K562 (cell line): ENCODE results near the gene ALG1. TPM values are rescaled to one million over a fixed set of nuclear protein-coding genes. Genes with fewer than 3 reads are reported as not detected.

ENCODE experiments used
- ATAC-seq: fragments of 200-7000 bp; cut with Tn5 transposase; 3 replicates; pipeline ENCODE4 v1.9.1; 2020; ENCODE audit warnings: moderate library complexity
- BruUV-seq: library from RNA; stranded (reverse); fragments of 400-500 nt; replicated peaks from 2 replicates; lab custom pipeline; 2021; lab: Mats Ljungman, UMichigan
- CTCF ChIA-PET: fragments of 300-600 bp; formaldehyde crosslinking; extraction: SDS; loops from one replicate; lab custom pipeline; 2021; ENCODE audit warnings: low intra/inter-chr PET ratio; lab: Yijun Ruan, JAX
- POLR2A ChIA-PET: fragments of 300-600, 350-650 bp; sonication (Branson Sonifier 250); formaldehyde crosslinking; extraction: SDS; loops from one replicate; lab custom pipeline; 2021; ENCODE audit warnings: antibody characterized with exemption, inconsistent platforms; lab: Yijun Ruan, JAX
- DNase-seq, 4 experiments: peaks; one replicate each; pipeline versions ENCODE4 v3.0.0 to v3.0.0-alpha.2; 2011 to 2018; ENCODE audit warnings: low spot score in 3 of 4, mixed read lengths in 3 of 4; ENCODE audit errors: extremely low read depth in 1 of 4
- FAIRE-seq: peaks from 2 replicates; lab custom pipeline; 2011; peaks lifted over from hg19 to GRCh38; lab: Jason Lieb, UNC
- H2AFZ ChIP-seq: 2 replicates; pipeline ENCODE4 v1.6.0; 2011; ENCODE audit warnings: low read depth, low read length, control low read depth, inconsistent platforms
- H3K27ac ChIP-seq: fragments of 200-600 bp; 3 replicates; pipeline ENCODE4 v1.8.0; 2011; ENCODE audit warnings: low read depth, mild to moderate bottlenecking, control low read depth, inconsistent platforms, low read length, moderate library complexity, mixed read lengths; ENCODE audit errors: extremely low read depth
- H3K27me3 ChIP-seq, 2 experiments: fragments of 300-600 bp in 1 of 2; 2 replicates in 1 of 2; 3 replicates in 1 of 2; pipeline versions ENCODE4 v1.6.0 to v1.8.0; 2011; ENCODE audit warnings: inconsistent platforms in 2 of 2, low read length in 2 of 2, mild to moderate bottlenecking in 1 of 2, mixed read lengths in 1 of 2, moderate library complexity in 1 of 2; ENCODE audit not compliant: control insufficient read depth in 2 of 2, insufficient read depth in 2 of 2
- H3K36me3 ChIP-seq: fragments of 300-600 bp; 3 replicates; pipeline ENCODE4 v1.8.0; 2011; ENCODE audit warnings: mild to moderate bottlenecking, low read length, inconsistent platforms; ENCODE audit not compliant: control insufficient read depth, insufficient read depth
- H3K4me1 ChIP-seq, 2 experiments: fragments of 200-600 bp in 1 of 2; replicated peaks in 1 of 2; 2 replicates in 1 of 2; 3 replicates in 1 of 2; pipeline versions ENCODE4 v1.5.1 to v1.8.0; 2011; ENCODE audit warnings: inconsistent platforms in 2 of 2, low read length in 2 of 2, mild to moderate bottlenecking in 1 of 2, mixed read lengths in 1 of 2, moderate library complexity in 1 of 2; ENCODE audit not compliant: control insufficient read depth in 2 of 2, insufficient read depth in 2 of 2
- H3K4me2 ChIP-seq: 2 replicates; pipeline ENCODE4 v1.6.1; 2011; ENCODE audit warnings: low read length, control low read depth, inconsistent platforms, mixed read lengths; ENCODE audit not compliant: insufficient read depth
- H3K4me3 ChIP-seq: fragments of 200-600 bp; sonication (generic), shearing (Covaris generic); 2 replicates; pipeline ENCODE4 v1.5.1; 2016; ENCODE audit warnings: control low read depth, inconsistent platforms
- H3K79me2 ChIP-seq: fragments of 200-600 bp; 3 replicates; pipeline ENCODE4 v1.8.0; 2011; ENCODE audit warnings: low read length, inconsistent platforms; ENCODE audit not compliant: control insufficient read depth, insufficient read depth
- H3K9ac ChIP-seq, 2 experiments: 2 replicates each; pipeline versions ENCODE4 v1.6.0 to v1.6.1; 2011; ENCODE audit warnings: low read depth in 2 of 2, low read length in 2 of 2, control low read depth in 1 of 2, inconsistent platforms in 1 of 2, mild to moderate bottlenecking in 1 of 2, mixed read lengths in 1 of 2; ENCODE audit not compliant: insufficient read depth in 1 of 2
- H3K9me1 ChIP-seq: one replicate; pipeline ENCODE4 v1.6.0; 2011; ENCODE audit warnings: inconsistent platforms, mild to moderate bottlenecking, low read length, moderate library complexity; ENCODE audit not compliant: control insufficient read depth, insufficient read depth
- H3K9me3 ChIP-seq: replicated peaks from 2 replicates; pipeline ENCODE4 v1.5.1; 2011; ENCODE audit warnings: low read depth, low read length, inconsistent platforms; ENCODE audit not compliant: control insufficient read depth, insufficient read depth
- H4K20me1 ChIP-seq: replicated peaks from 2 replicates; pipeline ENCODE4 v1.6.1; 2011; ENCODE audit warnings: low read length, inconsistent platforms, mixed read lengths; ENCODE audit not compliant: control insufficient read depth, insufficient read depth
- HNRNPL ChIP-seq: fragments of 200-400 bp; formaldehyde crosslinking; IDR thresholded peaks from 2 replicates; pipeline ENCODE4 v1.6.1; 2017; ENCODE audit warnings: low read depth, mild to moderate bottlenecking, low read length
- SMC3 ChIP-seq: conservative IDR thresholded peaks from 2 replicates; pipeline ENCODE4 v1.6.1; 2011; ENCODE audit warnings: low read depth, low read length, improper control_type of control experiment; ENCODE audit not compliant: insufficient read depth
- ZNF512 ChIP-seq: IDR thresholded peaks from 2 replicates; pipeline ENCODE4 v1.6.1; 2016; ENCODE audit warnings: missing genetic modification characterization, missing compliant biosample characterization
- WGBS: fragments of 100-300 bp; shearing (Covaris generic); methylation state at CpG from one replicate; pipeline ENCODE4 v1.1.6; 2016; ENCODE audit warnings: low coverage, mixed read lengths; ENCODE audit not compliant: insufficient coverage; ENCODE audit errors: missing lambda C conversion rate; 5-methylcytosine and 5-hydroxymethylcytosine counted together
- in situ Hi-C: fragments of 300-500 bp; cut with MboI; formaldehyde crosslinking; loops from 4 replicates; pipeline ENCODE4 v1.15.0; 2018; ENCODE audit warnings: inconsistent platforms, mixed read lengths
- intact Hi-C: fragments of 100-400 bp; cut with micrococcal nuclease; formaldehyde crosslinking; loops from 2 replicates; pipeline ENCODE4 v1.14.2; 2022
- polyA plus RNA-seq, 8 experiments: library from polyadenylated mRNA; depleted of rRNA in 4 of 8; stranded (reverse) in 5 of 8; unstranded in 3 of 8; fragments of >200 nt; fragmentation: Nextera tagmentation in 2 of 8; fragmentation: Illumina TruSeq in 1 of 8; extraction: Ambion mirVana in 2 of 8; extraction: Trizol in 1 of 8; gene quantifications; 2 replicates each; pipeline versions ENCODE4 v1.2.1 to v1.2.3, GENCODE V29; 2011 to 2014; ENCODE audit warnings: inconsistent platforms in 1 of 8, missing spikeins in 1 of 8
- total RNA-seq, 7 experiments: library from RNA; depleted of rRNA in 6 of 7; stranded (reverse); fragments of >200 nt in 6 of 7; fragmentation: Illumina TruSeq in 2 of 7; extraction: Trizol in 2 of 7; gene quantifications; 2 replicates each; pipeline versions ENCODE4 v1.2.1 to v1.2.3, GENCODE V29; 2011 to 2021; ENCODE audit warnings: low replicate concordance in 1 of 7

Gene ALG1
- total and polyA plus RNA-seq, 9 of the 15 experiments (the other 6 are each of a cell fraction or from before 2014, with no cell fraction given): 1.1 to 26.4 (median 18.3) TPM

GRCh38 chr16:5027575-5028235 lies 43.9 kb upstream of the ALG1 start:
- no TSS peak for BruUV-seq
- in situ Hi-C loops: no loop called here
- H3K9me3 ChIP-seq: no peaks in the 10 kb centered on the region
- no peak for TF ChIP-seq SMC3
- TF ChIP-seq ZNF512 (tag): no peak
- peak; percentile 45; the same call in 1 of the 2 replicates for TF ChIP-seq HNRNPL
- TF ChIP-seq, all 486 proteins: peak for 1
- ChIA-PET CTCF (no interaction called here), POLR2A (interaction anchor here (0.6 kb wide), 2 partner anchors 148 to 325 kb away, joined by 3 to 4 read pairs; no protein-coding TSS in a partner anchor)
- DNase-seq (no peak), FAIRE-seq (no peak), ATAC-seq (no peak)
- WGBS: 72% methylated on average over 28 of the region's 32 CpGs
- H3K4me1 ChIP-seq: peaks cover 2 to 4% of the 10 kb centered on the region in 2 experiments; a peak in 2 of 5 replicates
- no peak overlapping the region for H3K4me3 ChIP-seq
- H3K79me2 ChIP-seq: no peaks in the 10 kb centered on the region
- no peak overlapping the region for H2AFZ ChIP-seq
- intact Hi-C loops: no loop called here
- peaks cover 1 to 9% of the 10 kb centered on the region in 2 experiments; a peak in 3 of 5 replicates for H3K27me3 ChIP-seq
- no peak overlapping the region for H3K9ac ChIP-seq
- no peak overlapping the region for H3K4me2 ChIP-seq
- no peaks in the 10 kb centered on the region for H4K20me1 ChIP-seq
- no peak overlapping the region for H3K27ac ChIP-seq
- H3K9me1 ChIP-seq: no peaks in the 10 kb centered on the region
- H3K36me3 ChIP-seq: no peaks in the 10 kb centered on the region
